HCT116 (cell line): ENCODE results near the gene PLEKHG5. TPM values are rescaled to one million over a fixed set of nuclear protein-coding genes. Genes with fewer than 3 reads are reported as not detected.

Experiments used
- ATAC-seq: fragments of 200-7000 bp; cut with Tn5 transposase; 2 replicates; pipeline ENCODE4 v1.9.1; 2020; ENCODE audit warnings: mild to moderate bottlenecking, moderate library complexity
- BruUV-seq: library from RNA; stranded (reverse); fragments of 400-500 nt; replicated peaks from 2 replicates; lab custom pipeline; 2021; lab: Mats Ljungman, UMichigan
- CTCF ChIA-PET: fragments of 300-600 bp; sonication (Branson Sonifier 250); formaldehyde crosslinking; loops from one replicate; lab custom pipeline; 2021; ENCODE audit warnings: antibody characterized with exemption; lab: Charles Lee
- POLR2A ChIA-PET: fragments of 300-600, 350-600 bp; sonication (Branson Sonifier 250); formaldehyde crosslinking; loops from one replicate; lab custom pipeline; 2021; ENCODE audit warnings: antibody characterized with exemption; lab: Charles Lee
- RAD21 ChIA-PET, 2 experiments: fragments of 300-600 bp; sonication (Branson Sonifier 250); formaldehyde crosslinking; loops; one replicate each; lab custom pipeline; 2023; ENCODE audit warnings: low total read pairs in 2 of 2; ENCODE audit not compliant: uncharacterized antibody in 2 of 2, unreplicated experiment in 2 of 2, low non-redundant PET in 1 of 2; lab: Charles Lee
- DNase-seq: peaks from one replicate; pipeline ENCODE4 v3.0.0-alpha.2; 2010; ENCODE audit warnings: low read depth, low spot score
- H2AFZ ChIP-seq: fragments of 200-600 bp; shearing (Covaris generic), sonication (generic); 2 replicates; pipeline ENCODE4 v1.6.1; 2017; ENCODE audit warnings: low read depth, mixed run types, mixed read lengths, antibody characterized with exemption, low read length; ENCODE audit not compliant: poor library complexity, severe bottlenecking
- H3K27ac ChIP-seq: 2 replicates; pipeline ENCODE4 v1.5.1; 2012; ENCODE audit warnings: low read depth, low read length
- H3K27me3 ChIP-seq: fragments of 200-600 bp; sonication (generic); 2 replicates; pipeline ENCODE4 v1.6.1; 2016; ENCODE audit warnings: mixed run types, low read length, mixed read lengths; ENCODE audit not compliant: insufficient read depth
- H3K36me3 ChIP-seq, 2 experiments: fragments of 200-500 bp in 1 of 2; fragments of 200-600 bp in 1 of 2; sonication (Bioruptor generic) in 1 of 2; sonication (generic) in 1 of 2; 2 replicates each; pipeline versions ENCODE4 v1.5.1 to v1.6.1; 2014 to 2016; ENCODE audit warnings: low read length in 2 of 2, inconsistent platforms in 1 of 2, mixed read lengths in 1 of 2, mixed run types in 1 of 2; ENCODE audit not compliant: insufficient read depth in 2 of 2, control insufficient read depth in 1 of 2
- H3K4me1 ChIP-seq, 2 experiments: fragments of 200-600 bp in 1 of 2; sonication (generic) in 1 of 2; 2 replicates each; pipeline versions ENCODE4 v1.5.1 to v1.6.1; 2012 to 2017; ENCODE audit warnings: low read length in 2 of 2, inconsistent platforms in 1 of 2, mild to moderate bottlenecking in 1 of 2, mixed read lengths in 1 of 2, mixed run types in 1 of 2, moderate library complexity in 1 of 2; ENCODE audit not compliant: insufficient read depth in 2 of 2, control insufficient read depth in 1 of 2
- H3K4me2 ChIP-seq: fragments of 200-600 bp; sonication (generic); 2 replicates; pipeline ENCODE4 v1.6.1; 2017; ENCODE audit warnings: mixed run types, low read length, mixed read lengths
- H3K4me3 ChIP-seq, 2 experiments: fragments of 200-600 bp in 1 of 2; sonication (generic) in 1 of 2; replicated peaks in 1 of 2; 2 replicates each; pipeline ENCODE4 v1.5.1; 2011 to 2016; ENCODE audit warnings: low read length in 2 of 2, control low read depth in 1 of 2, low read depth in 1 of 2, mild to moderate bottlenecking in 1 of 2, mixed read lengths in 1 of 2, mixed run types in 1 of 2
- H3K79me2 ChIP-seq: fragments of 200-600 bp; sonication (generic); 2 replicates; pipeline ENCODE4 v1.6.1; 2017; ENCODE audit warnings: mild to moderate bottlenecking, mixed run types, low read length, moderate library complexity, mixed read lengths; ENCODE audit not compliant: insufficient read depth
- H3K9ac ChIP-seq: fragments of 200-600 bp; sonication (generic); 2 replicates; pipeline ENCODE4 v1.6.1; 2016; ENCODE audit warnings: low read length, mixed read lengths
- H3K9me2 ChIP-seq: fragments of 200-600 bp; sonication (generic), shearing (Covaris generic); 2 replicates; pipeline ENCODE4 v1.6.1; 2017; ENCODE audit warnings: mixed run types, mild to moderate bottlenecking, moderate library complexity; ENCODE audit not compliant: insufficient read depth
- H3K9me3 ChIP-seq, 2 experiments: fragments of 200-500 bp in 1 of 2; fragments of 200-600 bp in 1 of 2; sonication (Bioruptor generic) in 1 of 2; sonication (generic) in 1 of 2; 2 replicates each; pipeline ENCODE4 v1.6.1; 2014 to 2017; ENCODE audit warnings: low read length in 2 of 2, mixed read lengths in 2 of 2, inconsistent platforms in 1 of 2, low read depth in 1 of 2, mild to moderate bottlenecking in 1 of 2, mixed run types in 1 of 2, moderate library complexity in 1 of 2; ENCODE audit not compliant: control insufficient read depth in 1 of 2, insufficient read depth in 1 of 2
- H4K20me1 ChIP-seq: fragments of 200-600 bp; sonication (generic), shearing (Covaris generic); 2 replicates; pipeline ENCODE4 v1.6.1; 2017; ENCODE audit warnings: mixed run types, mild to moderate bottlenecking, moderate library complexity; ENCODE audit not compliant: insufficient read depth
- ATF3 ChIP-seq: IDR thresholded peaks from 2 replicates; pipeline ENCODE4 v1.6.1; 2012
- CEBPB ChIP-seq: IDR thresholded peaks from 2 replicates; pipeline ENCODE4 v1.6.1; 2012; ENCODE audit warnings: low read depth
- CTCF ChIP-seq, 3 experiments: fragments of 200-600 bp in 1 of 3; sonication (generic) in 1 of 3; IDR thresholded peaks in 2 of 3; conservative IDR thresholded peaks in 1 of 3; 2 replicates each; pipeline ENCODE4 v1.5.1; 2012 to 2017; ENCODE audit warnings: low read depth in 2 of 3, low read length in 2 of 3, antibody characterized with exemption in 1 of 3, borderline replicate concordance in 1 of 3, control low read depth in 1 of 3, mild to moderate bottlenecking in 1 of 3, mixed read lengths in 1 of 3, mixed run types in 1 of 3, moderate library complexity in 1 of 3; ENCODE audit not compliant: insufficient read depth in 1 of 3
- EZH2phosphoT487 ChIP-seq: fragments of 200-600 bp; IDR thresholded peaks from 2 replicates; pipeline ENCODE4 v1.6.1; 2018; ENCODE audit warnings: antibody characterized with exemption, borderline replicate concordance
- MAX ChIP-seq: IDR thresholded peaks from 2 replicates; pipeline ENCODE4 v1.6.1; 2012
- POLR2AphosphoS5 ChIP-seq: IDR thresholded peaks from 2 replicates; pipeline ENCODE4 v1.6.1; 2011; ENCODE audit warnings: mild to moderate bottlenecking, low read depth, low read length, moderate library complexity
- RAD21 ChIP-seq: IDR thresholded peaks from 2 replicates; pipeline ENCODE4 v1.6.1; 2012; ENCODE audit warnings: low read depth, mild to moderate bottlenecking
- SP1 ChIP-seq: IDR thresholded peaks from 2 replicates; pipeline ENCODE4 v1.6.1; 2012; ENCODE audit warnings: low read depth
- TCF7L2 ChIP-seq: IDR thresholded peaks from 2 replicates; pipeline ENCODE4 v1.7.0; 2011; ENCODE audit warnings: borderline replicate concordance, inconsistent platforms; ENCODE audit not compliant: insufficient read depth, insufficient read length; ENCODE audit errors: extremely low read depth
- ZFX ChIP-seq: fragments of 450-650 bp; IDR thresholded peaks from 2 replicates; pipeline ENCODE4 v1.6.1; 2017
- intact Hi-C: fragments of 100-400 bp; cut with micrococcal nuclease; formaldehyde crosslinking; loops from 2 replicates; pipeline ENCODE4 v1.10.0; 2022
- total RNA-seq: library from RNA; stranded (reverse); gene quantifications from one replicate; pipeline ENCODE4 v1.2.1, GENCODE V29; 2021; ENCODE audit not compliant: unreplicated experiment

Gene PLEKHG5
- total RNA-seq, 1 experiment from 2014 or later = 33.0 TPM

- Histone ChIP-seq H3K9ac (no peak overlapping the region), H4K20me1 (no peaks in the 10 kb centered on the region), H2AFZ (no peak overlapping the region), H3K4me1 (peaks cover 8 to 20% of the 10 kb centered on the region in 2 experiments), H3K27me3 (no peaks in the 10 kb centered on the region), H3K4me2 (no peak overlapping the region), H3K27ac (no peak overlapping the region), H3K36me3 (no peaks in the 10 kb centered on the region), H3K4me3 (no peak overlapping the region), H3K79me2 (no peaks in the 10 kb centered on the region), H3K9me3 (no peaks in the 10 kb centered on the region), H3K9me2 (no peaks in the 10 kb centered on the region)
- TF ChIP-seq CEBPB (no peak), RAD21 (no peak), POLR2AphosphoS5 (no peak), MAX (no peak), TCF7L2 (no peak), ATF3 (no peak), ZFX (no peak)
- intact Hi-C loops = no loop called here
- CTCF ChIA-PET = interaction anchor here (0.9 kb wide), 1 partner anchor 231 kb away, joined by 4 read pairs; no protein-coding TSS in a partner anchor
- RAD21 ChIA-PET = no interaction called here
- no peak for DNase-seq
- no peak for ATAC-seq
- POLR2A ChIA-PET = no interaction called here
- BruUV-seq = no TSS peak
Observed at GRCh38 chr1:6435547-6435946, 55.9 kb downstream of the PLEKHG5 start.

DNA sequence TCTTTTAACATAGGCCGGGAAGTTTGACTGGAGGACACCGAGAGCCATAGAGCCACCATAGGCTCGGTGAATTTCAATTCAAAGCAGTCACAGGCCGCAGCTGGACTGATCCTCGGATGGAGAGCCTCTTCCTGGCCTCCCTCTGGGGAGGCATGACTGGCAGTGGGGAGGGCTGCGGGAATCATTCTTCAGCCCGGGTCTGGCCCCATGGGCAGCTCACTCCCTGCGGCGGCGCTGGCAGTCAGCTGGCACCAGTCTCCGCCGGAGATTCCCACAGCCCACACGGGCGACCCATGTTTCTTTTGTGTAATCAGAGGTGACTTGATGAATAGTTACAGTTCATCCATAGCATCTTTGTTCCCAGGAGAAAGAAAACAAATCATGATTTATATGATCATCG is 56.3 kb downstream of the PLEKHG5 start:
- Histone ChIP-seq H3K4me3 (no peak overlapping the region), H3K4me2 (no peak overlapping the region), H3K79me2 (no peaks in the 10 kb centered on the region), H3K9me2 (no peaks in the 10 kb centered on the region), H3K27ac (no peak overlapping the region), H2AFZ (no peak overlapping the region), H3K9me3 (no peaks in the 10 kb centered on the region), H3K4me1 (peaks cover 8 to 19% of the 10 kb centered on the region in 2 experiments), H3K27me3 (no peaks in the 10 kb centered on the region), H4K20me1 (no peaks in the 10 kb centered on the region), H3K9ac (no peak overlapping the region), H3K36me3 (no peaks in the 10 kb centered on the region)
- no peak for TF ChIP-seq EZH2phosphoT487
- no peak for TF ChIP-seq CTCF (IDR thresholded peaks at IDR 0.05 in 2 of 3, conservative IDR thresholded peaks at IDR 0.05 in 1 of 3; ENCODE audit: borderline replicate concordance in 1 of 3, insufficient read depth in 1 of 3, low read depth in 2 of 3, low read length in 2 of 3)
- TF ChIP-seq SP1 = no peak
- TF ChIP-seq ATF3 = no peak
- RAD21 ChIA-PET = no interaction called here
- intact Hi-C loops = no loop called here
- POLR2A ChIA-PET = no interaction called here
- CTCF ChIA-PET = interaction anchor here (0.9 kb wide), 2 partner anchors 12 to 231 kb away, joined by 3 to 4 read pairs; no protein-coding TSS in a partner anchor
- no peak for DNase-seq
- BruUV-seq = no TSS peak
- ATAC-seq = no peak
